Measurements from ENCODE around the gene CLIC5. TPM values are rescaled to one million over a fixed set of nuclear protein-coding genes. Genes with fewer than 3 reads are reported as not detected.

CLIC5 gene
- total RNA-seq, 1 experiment from 2014 or later, result 0.05 TPM

- no TSS peak for BruUV-seq (replicated peaks)
- POLR2A ChIA-PET, result no interaction called here
- no peaks in the 10 kb centered on the region for H3K4me1 ChIP-seq (ENCODE audit: control insufficient read depth, insufficient read depth, low read length)
- no peak overlapping the region for H3K4me3 ChIP-seq (ENCODE audit: low read depth in 2 of 2, low read length in 2 of 2)
- CTCF ChIA-PET, result no interaction called here
- ATAC-seq (no peak), DNase-seq (ENCODE audit: low read depth, low spot score) (no peak)
- H3K36me3 ChIP-seq (ENCODE audit: control insufficient read depth, insufficient read depth, low read length), result no peaks in the 10 kb centered on the region
- no peak for TF ChIP-seq TCF7L2 (IDR thresholded peaks at IDR 0.05; ENCODE audit: low read depth, low read length)
- TF ChIP-seq REST (IDR thresholded peaks at IDR 0.05; ENCODE audit: insufficient read depth in 1 of 2, low read depth in 2 of 2, low read length in 1 of 2), result no peak
- TF ChIP-seq SIN3A (IDR thresholded peaks at IDR 0.05; ENCODE audit: borderline replicate concordance, insufficient read depth, low read depth, low read length), result no peak
- TF ChIP-seq CTCF (IDR thresholded peaks at IDR 0.05), result no peak
- TF ChIP-seq POLR2AphosphoS5 (IDR thresholded peaks at IDR 0.05; ENCODE audit: low read depth, low read length), result no peak
- intact Hi-C loops (cut with micrococcal nuclease; ENCODE audit: unreplicated experiment) (no loop called here), in situ Hi-C loops (cut with HindIII; ENCODE audit: low pct_unique_long_range_greater_than_20kb, low sequenced_read_pairs) (no loop called here)
- peaks cover 13% of the 10 kb centered on the region for H3K27me3 ChIP-seq (ENCODE audit: control insufficient read depth, insufficient read depth, low read length)
- H3K27ac ChIP-seq (ENCODE audit: low read length), result no peak overlapping the region
- H3K9me3 ChIP-seq (ENCODE audit: control insufficient read depth, insufficient read depth, low read depth, low read length), result no peaks in the 10 kb centered on the region
These were observed 10.6 kb upstream of the CLIC5 start for GRCh38 chr6:46026307-46026706.

GRCh38 chr6:46025573-46025972, 9.9 kb upstream of the CLIC5 start:
- CTCF ChIA-PET, result no interaction called here
- H3K36me3 ChIP-seq (ENCODE audit: control insufficient read depth, insufficient read depth, low read length), result no peaks in the 10 kb centered on the region
- no peaks in the 10 kb centered on the region for H3K4me1 ChIP-seq (ENCODE audit: control insufficient read depth, insufficient read depth, low read length)
- DNase-seq (ENCODE audit: low read depth, low spot score) (no peak), ATAC-seq (no peak)
- TF ChIP-seq CTCF (IDR thresholded peaks at IDR 0.05), result no peak
- TF ChIP-seq SIN3A (IDR thresholded peaks at IDR 0.05; ENCODE audit: borderline replicate concordance, insufficient read depth, low read depth, low read length), result no peak
- POLR2A ChIA-PET, result no interaction called here
- peaks cover 12% of the 10 kb centered on the region for H3K27me3 ChIP-seq (ENCODE audit: control insufficient read depth, insufficient read depth, low read length)
- H3K4me3 ChIP-seq (ENCODE audit: low read depth in 2 of 2, low read length in 2 of 2), result no peak overlapping the region
- BruUV-seq (replicated peaks), result no TSS peak
- in situ Hi-C loops (cut with HindIII; ENCODE audit: low pct_unique_long_range_greater_than_20kb, low sequenced_read_pairs), result no loop called here
- H3K27ac ChIP-seq (ENCODE audit: low read length), result no peak overlapping the region
- no peaks in the 10 kb centered on the region for H3K9me3 ChIP-seq (ENCODE audit: control insufficient read depth, insufficient read depth, low read depth, low read length)
- intact Hi-C loops (cut with micrococcal nuclease; ENCODE audit: unreplicated experiment), result no loop called here

Data from Panc1 (cell line).